ENCODE measurements around the gene PLEKHG4. TPM values are rescaled to one million over a fixed set of nuclear protein-coding genes. Genes with fewer than 3 reads are reported as not detected.
A peak's percentile ranks its signal among the peaks of the same experiment; 100 is the strongest.

PLEKHG4 gene
- total RNA-seq, 1 donor from 2014 or later: 12.4 TPM

- Histone ChIP-seq H3K36me3 (peaks cover 12% of the 10 kb centered on the region), H3K4me1 (peaks cover 21% of the 10 kb centered on the region), H3K27ac (no peak overlapping the region), H3K4me3 (no peak overlapping the region), H3K27me3 (ENCODE audit: low read depth) (no peaks in the 10 kb centered on the region), H3K9me3 (no peaks in the 10 kb centered on the region)
- no peak for ATAC-seq
- no peak for DNase-seq
- TF ChIP-seq, protein P1, sequence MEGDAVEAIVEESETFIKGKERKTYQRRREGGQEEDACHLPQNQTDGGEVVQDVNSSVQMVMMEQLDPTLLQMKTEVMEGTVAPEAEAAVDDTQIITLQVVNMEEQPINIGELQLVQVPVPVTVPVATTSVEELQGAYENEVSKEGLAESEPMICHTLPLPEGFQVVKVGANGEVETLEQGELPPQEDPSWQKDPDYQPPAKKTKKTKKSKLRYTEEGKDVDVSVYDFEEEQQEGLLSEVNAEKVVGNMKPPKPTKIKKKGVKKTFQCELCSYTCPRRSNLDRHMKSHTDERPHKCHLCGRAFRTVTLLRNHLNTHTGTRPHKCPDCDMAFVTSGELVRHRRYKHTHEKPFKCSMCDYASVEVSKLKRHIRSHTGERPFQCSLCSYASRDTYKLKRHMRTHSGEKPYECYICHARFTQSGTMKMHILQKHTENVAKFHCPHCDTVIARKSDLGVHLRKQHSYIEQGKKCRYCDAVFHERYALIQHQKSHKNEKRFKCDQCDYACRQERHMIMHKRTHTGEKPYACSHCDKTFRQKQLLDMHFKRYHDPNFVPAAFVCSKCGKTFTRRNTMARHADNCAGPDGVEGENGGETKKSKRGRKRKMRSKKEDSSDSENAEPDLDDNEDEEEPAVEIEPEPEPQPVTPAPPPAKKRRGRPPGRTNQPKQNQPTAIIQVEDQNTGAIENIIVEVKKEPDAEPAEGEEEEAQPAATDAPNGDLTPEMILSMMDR (IDR thresholded peaks at IDR 0.05): no peak
- intact Hi-C loops (cut with DNase I): no loop called here
Measured at GRCh38 chr16:67281536-67282446, 2.5 kb downstream of the PLEKHG4 start.

DNA sequence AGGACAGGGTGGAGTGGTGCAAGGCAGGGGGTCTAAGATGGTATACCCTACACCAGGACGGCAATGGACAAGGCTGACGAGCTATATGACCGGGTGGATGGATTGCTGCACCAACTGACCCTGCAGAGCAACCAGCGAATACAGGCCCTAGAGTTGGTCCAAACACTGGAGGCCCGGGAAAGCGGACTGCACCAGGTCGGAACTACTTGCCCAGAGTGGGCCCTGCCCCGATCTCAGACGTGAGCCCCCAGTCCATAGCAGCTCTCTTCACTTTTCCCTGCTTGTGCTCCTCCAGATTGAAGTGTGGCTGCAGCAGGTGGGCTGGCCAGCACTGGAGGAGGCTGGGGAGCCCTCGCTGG lies 3.1 kb downstream of the PLEKHG4 start:
- Histone ChIP-seq H3K4me3 (no peak overlapping the region), H3K36me3 (peaks cover 12% of the 10 kb centered on the region), H3K27me3 (ENCODE audit: low read depth) (no peaks in the 10 kb centered on the region), H3K27ac (no peak overlapping the region), H3K4me1 (peaks cover 20% of the 10 kb centered on the region), H3K9me3 (no peaks in the 10 kb centered on the region)
- ATAC-seq (no peak), DNase-seq (no peak)
- TF ChIP-seq, protein P1 (IDR thresholded peaks at IDR 0.05): no peak
- intact Hi-C loops (cut with DNase I): no loop called here

- H3K4me3 ChIP-seq: no peak overlapping the region
- DNase-seq (peak; percentile 1), ATAC-seq (no peak)
- intact Hi-C loops (cut with DNase I): no loop called here
- H3K9me3 ChIP-seq: no peaks in the 10 kb centered on the region
- peaks cover 12% of the 10 kb centered on the region for H3K36me3 ChIP-seq
- peaks cover 13% of the 10 kb centered on the region for H3K4me1 ChIP-seq
- TF ChIP-seq, protein P1 (IDR thresholded peaks at IDR 0.05): no peak
- H3K27ac ChIP-seq: no peak overlapping the region
- no peaks in the 10 kb centered on the region for H3K27me3 ChIP-seq (ENCODE audit: low read depth)
Measured at GRCh38 chr16:67283039-67283825, 3.9 kb downstream of the PLEKHG4 start.

- ATAC-seq (no peak), DNase-seq (peak; percentile 24)
- Histone ChIP-seq H3K27me3 (ENCODE audit: low read depth) (no peaks in the 10 kb centered on the region), H3K4me1 (peaks cover 6% of the 10 kb centered on the region), H3K4me3 (no peak overlapping the region), H3K9me3 (no peaks in the 10 kb centered on the region), H3K27ac (no peak overlapping the region), H3K36me3 (peaks cover 12% of the 10 kb centered on the region)
- intact Hi-C loops (cut with DNase I): no loop called here
- TF ChIP-seq, protein P1 (IDR thresholded peaks at IDR 0.05): no peak
Measured at GRCh38 chr16:67283826-67284555, 4.7 kb downstream of the PLEKHG4 start.

Data from lower lobe of right lung (tissue), 2 donors.